Measurements from ENCODE around the gene NBAS.
"Not testable (repeated sequence)": the region's sequence is repeated elsewhere in the genome, so short reads cannot be mapped to it uniquely, and the experiment has no call there.

Gene NBAS

GRCh38 chr2:15220603-15221002, 340.5 kb downstream of the NBAS start:
- DNase-seq (ENCODE audit: low read depth, low spot score), result no peak
- Histone ChIP-seq H3K9ac (ENCODE audit: insufficient read length) (no peak overlapping the region), H3K4me3 (no peak overlapping the region), H3K27ac (no peak overlapping the region), H3K9me3 (ENCODE audit: low read depth, low read length) (no peaks in the 10 kb centered on the region), H3K36me3 (ENCODE audit: insufficient read depth, low read length) (no peaks in the 10 kb centered on the region)
- TF ChIP-seq FOXP2 (optimal IDR thresholded peaks at IDR 0.05; ENCODE audit: control extremely low read depth, extremely low read length, insufficient read depth) (no peak), EZH2 (IDR thresholded peaks at IDR 0.05) (no peak), POLR2AphosphoS5 (IDR thresholded peaks at IDR 0.05; ENCODE audit: borderline replicate concordance, low read depth, low read length) (no peak)

DNA sequence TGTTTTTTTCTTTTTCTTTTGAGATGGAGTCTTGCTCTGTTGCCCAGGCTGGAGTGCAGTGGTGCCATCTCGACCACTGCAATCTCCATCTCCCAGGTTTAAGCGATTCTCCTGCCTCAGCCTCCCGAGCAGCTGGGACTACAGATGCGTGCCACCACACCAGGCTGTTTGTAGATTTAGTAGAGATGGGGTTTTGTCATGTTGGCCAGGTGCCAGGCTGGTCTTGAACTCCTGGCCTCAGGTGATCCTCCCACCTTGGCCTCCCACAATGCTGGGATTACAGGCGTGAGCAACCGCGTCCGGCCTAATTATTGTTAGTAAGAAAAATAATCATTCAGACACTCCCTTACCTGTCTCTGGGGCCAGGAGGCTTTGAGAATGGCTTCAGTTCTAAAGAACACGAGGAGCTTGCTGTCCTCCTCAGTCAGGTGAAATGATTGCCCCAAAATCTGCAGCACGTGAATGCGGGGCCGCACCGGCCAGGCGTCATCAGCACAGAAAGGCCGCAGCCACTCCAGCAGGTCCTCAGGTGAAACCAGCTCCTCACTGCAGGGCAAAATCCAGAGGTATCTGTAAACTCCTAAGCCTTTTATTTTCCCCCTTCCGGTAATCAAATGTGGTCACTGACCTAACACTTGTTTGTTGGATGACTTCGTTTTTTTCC, 342.6 kb downstream of the NBAS start:
- no peak overlapping the region for H3K4me3 ChIP-seq
- no peak for TF ChIP-seq POLR2AphosphoS5 (IDR thresholded peaks at IDR 0.05; ENCODE audit: borderline replicate concordance, low read depth, low read length)
- TF ChIP-seq EZH2 (IDR thresholded peaks at IDR 0.05), result no peak
- TF ChIP-seq FOXP2 (optimal IDR thresholded peaks at IDR 0.05; ENCODE audit: control extremely low read depth, extremely low read length, insufficient read depth), result no peak
- H3K27ac ChIP-seq, result no peak overlapping the region
- no peak for DNase-seq (ENCODE audit: low read depth, low spot score)
- no peak overlapping the region for H3K9ac ChIP-seq (ENCODE audit: insufficient read length)
- no peaks in the 10 kb centered on the region for H3K9me3 ChIP-seq (ENCODE audit: low read depth, low read length)
- no peaks in the 10 kb centered on the region for H3K36me3 ChIP-seq (ENCODE audit: insufficient read depth, low read length)

DNA sequence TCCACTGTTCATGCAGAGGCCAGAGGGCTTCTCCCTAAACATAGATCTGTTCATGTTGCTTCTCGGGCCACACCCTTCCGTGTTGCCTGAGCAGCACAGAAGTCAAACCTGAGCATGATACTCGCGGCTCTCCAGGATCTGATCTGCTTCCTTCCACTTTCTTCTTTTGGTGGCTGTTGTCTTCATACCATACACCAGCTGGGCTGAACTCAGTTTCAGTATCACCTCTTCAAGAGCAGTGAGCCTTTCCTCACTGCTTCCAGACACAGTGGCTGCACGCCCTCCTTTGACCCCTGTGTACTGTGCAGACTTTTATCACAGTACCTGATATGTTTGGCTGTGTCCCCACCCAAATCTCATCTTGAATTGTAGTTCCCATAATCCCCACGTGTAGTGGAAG, 348.9 kb downstream of the NBAS start:
- no peak for TF ChIP-seq FOXP2 (optimal IDR thresholded peaks at IDR 0.05; ENCODE audit: control extremely low read depth, extremely low read length, insufficient read depth)
- TF ChIP-seq POLR2AphosphoS5 (IDR thresholded peaks at IDR 0.05; ENCODE audit: borderline replicate concordance, low read depth, low read length), result no peak
- TF ChIP-seq EZH2 (IDR thresholded peaks at IDR 0.05), result no peak

GRCh38 chr2:15210542-15210941, 350.6 kb downstream of the NBAS start:
- not testable (repeated sequence) for H3K9ac ChIP-seq (ENCODE audit: insufficient read length); H3K27ac ChIP-seq; DNase-seq (ENCODE audit: low read depth, low spot score); H3K9me3 ChIP-seq (ENCODE audit: low read depth, low read length); H3K4me3 ChIP-seq; H3K36me3 ChIP-seq (ENCODE audit: insufficient read depth, low read length)

More for the DNA sequence above, 348.9 kb downstream of the NBAS start:
- Histone ChIP-seq H3K27ac (no peak overlapping the region), H3K4me3 (no peak overlapping the region), H3K9me3 (ENCODE audit: low read depth, low read length) (no peaks in the 10 kb centered on the region), H3K36me3 (ENCODE audit: insufficient read depth, low read length) (no peaks in the 10 kb centered on the region; the same call in 1 of the 2 replicates), H3K9ac (ENCODE audit: insufficient read length) (no peak overlapping the region)
- no peak for DNase-seq (ENCODE audit: low read depth, low spot score)

GRCh38 chr2:15206419-15206818, 354.7 kb downstream of the NBAS start:
- Histone ChIP-seq H3K27ac (no peak overlapping the region), H3K9me3 (ENCODE audit: low read depth, low read length) (no peaks in the 10 kb centered on the region), H3K36me3 (ENCODE audit: insufficient read depth, low read length) (no peaks in the 10 kb centered on the region; the same call in 1 of the 2 replicates), H3K4me3 (no peak overlapping the region), H3K9ac (ENCODE audit: insufficient read length) (no peak overlapping the region)
- no peak for DNase-seq (ENCODE audit: low read depth, low spot score)
- TF ChIP-seq POLR2AphosphoS5 (IDR thresholded peaks at IDR 0.05; ENCODE audit: borderline replicate concordance, low read depth, low read length) (no peak), FOXP2 (optimal IDR thresholded peaks at IDR 0.05; ENCODE audit: control extremely low read depth, extremely low read length, insufficient read depth) (no peak), EZH2 (IDR thresholded peaks at IDR 0.05) (no peak)

DNA sequence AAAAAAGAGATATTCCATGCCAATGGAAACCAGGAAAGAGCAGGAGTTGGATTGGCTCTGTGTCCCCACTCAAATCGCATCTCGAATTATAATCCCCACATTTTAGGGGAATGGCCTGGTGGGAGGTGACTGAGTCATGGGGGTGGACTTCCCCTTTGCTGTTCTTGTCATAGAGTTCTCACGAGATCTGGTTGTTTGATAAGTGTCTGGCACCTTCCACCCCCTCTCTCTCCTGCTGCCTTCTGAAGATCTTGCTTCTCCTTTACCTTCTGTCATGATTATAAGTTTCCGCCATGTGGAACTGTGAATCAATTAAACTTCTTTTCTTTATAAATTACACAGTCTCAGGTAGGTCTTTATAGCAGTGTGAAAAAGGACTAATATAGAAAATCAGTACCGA, 355.6 kb downstream of the NBAS start:
- Histone ChIP-seq H3K36me3 (ENCODE audit: insufficient read depth, low read length) (no peaks in the 10 kb centered on the region), H3K4me3 (no peak overlapping the region), H3K9me3 (ENCODE audit: low read depth, low read length) (no peaks in the 10 kb centered on the region), H3K27ac (no peak overlapping the region), H3K9ac (ENCODE audit: insufficient read length) (no peak overlapping the region)
- TF ChIP-seq FOXP2 (optimal IDR thresholded peaks at IDR 0.05; ENCODE audit: control extremely low read depth, extremely low read length, insufficient read depth) (no peak), POLR2AphosphoS5 (IDR thresholded peaks at IDR 0.05; ENCODE audit: borderline replicate concordance, low read depth, low read length) (no peak)
- no peak for DNase-seq (ENCODE audit: low read depth, low spot score)

- Histone ChIP-seq H3K27ac (no peak overlapping the region), H3K9me3 (ENCODE audit: low read depth, low read length) (no peaks in the 10 kb centered on the region), H3K9ac (ENCODE audit: insufficient read length) (no peak overlapping the region), H3K4me3 (no peak overlapping the region), H3K36me3 (ENCODE audit: insufficient read depth, low read length) (no peaks in the 10 kb centered on the region)
- no peak for DNase-seq (ENCODE audit: low read depth, low spot score)
- TF ChIP-seq FOXP2 (optimal IDR thresholded peaks at IDR 0.05; ENCODE audit: control extremely low read depth, extremely low read length, insufficient read depth) (no peak), POLR2AphosphoS5 (IDR thresholded peaks at IDR 0.05; ENCODE audit: borderline replicate concordance, low read depth, low read length) (no peak), EZH2 (IDR thresholded peaks at IDR 0.05) (no peak)
Measured at GRCh38 chr2:15201009-15201408, 360.1 kb downstream of the NBAS start.

DNA sequence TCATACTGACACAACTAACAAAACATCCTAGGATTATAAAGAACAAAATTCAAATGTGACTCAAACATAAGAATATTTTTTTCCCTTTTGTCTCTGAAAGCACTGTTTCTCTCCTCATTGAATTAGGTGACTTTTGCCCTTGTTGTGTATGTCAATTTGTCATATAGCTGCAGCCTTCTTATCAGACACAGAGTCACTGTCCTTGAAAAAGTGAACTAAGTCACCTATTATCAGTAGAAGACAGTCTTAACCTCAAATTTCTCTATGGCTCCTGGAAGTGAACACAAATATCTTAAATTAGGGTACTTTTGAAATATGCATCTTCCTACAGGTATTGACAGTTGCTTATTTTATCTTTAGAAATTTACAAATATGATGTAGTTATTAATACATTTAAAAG, 360.6 kb downstream of the NBAS start:
- no peak for TF ChIP-seq FOXP2 (optimal IDR thresholded peaks at IDR 0.05; ENCODE audit: control extremely low read depth, extremely low read length, insufficient read depth)
- TF ChIP-seq EZH2 (IDR thresholded peaks at IDR 0.05), result no peak
- no peak for TF ChIP-seq POLR2AphosphoS5 (IDR thresholded peaks at IDR 0.05; ENCODE audit: borderline replicate concordance, low read depth, low read length)
- no peak overlapping the region for H3K4me3 ChIP-seq
- no peaks in the 10 kb centered on the region for H3K36me3 ChIP-seq (ENCODE audit: insufficient read depth, low read length)
- H3K9me3 ChIP-seq (ENCODE audit: low read depth, low read length), result no peaks in the 10 kb centered on the region
- no peak overlapping the region for H3K27ac ChIP-seq
- no peak for DNase-seq (ENCODE audit: low read depth, low spot score)
- H3K9ac ChIP-seq (ENCODE audit: insufficient read length), result no peak overlapping the region

GRCh38 chr2:15198051-15198450, 363.1 kb downstream of the NBAS start:
- no peak overlapping the region for H3K9ac ChIP-seq (ENCODE audit: insufficient read length)
- no peaks in the 10 kb centered on the region for H3K36me3 ChIP-seq (ENCODE audit: insufficient read depth, low read length)
- no peaks in the 10 kb centered on the region for H3K9me3 ChIP-seq (ENCODE audit: low read depth, low read length)
- H3K27ac ChIP-seq, result no peak overlapping the region
- TF ChIP-seq EZH2 (IDR thresholded peaks at IDR 0.05) (no peak), POLR2AphosphoS5 (IDR thresholded peaks at IDR 0.05; ENCODE audit: borderline replicate concordance, low read depth, low read length) (no peak), FOXP2 (optimal IDR thresholded peaks at IDR 0.05; ENCODE audit: control extremely low read depth, extremely low read length, insufficient read depth) (no peak)
- no peak for DNase-seq (ENCODE audit: low read depth, low spot score)
- H3K4me3 ChIP-seq, result no peak overlapping the region

Measured in SK-N-MC (cell line).